Stimulated activated memory B cell treated with anti-CD40 and anti-IgM and Interleukin-4, amounts not matched to agents 10 μg/mL and 1 μg/mL and 100 μg/mL, for 72 hours (primary cell): ENCODE data around the gene GIMAP2.

Experiments
- ATAC-seq: fragments of 150-1000 bp; cut with Tn5 transposase; 2 replicates; pipeline ENCODE4 v1.10.0; 2021
- H3K27ac Mint-ChIP-seq: one replicate; pipeline ENCODE4 v1.8.0; 2022; ENCODE audit warnings: mild to moderate bottlenecking, mixed read lengths
- H3K27me3 Mint-ChIP-seq: one replicate; pipeline ENCODE4 v1.8.0; 2022; ENCODE audit warnings: mixed read lengths
- H3K36me3 Mint-ChIP-seq: one replicate; pipeline ENCODE4 v1.8.0; 2022; ENCODE audit warnings: mixed read lengths
- H3K4me1 Mint-ChIP-seq: one replicate; pipeline ENCODE4 v1.8.0; 2022; ENCODE audit warnings: mixed read lengths
- H3K4me3 Mint-ChIP-seq: one replicate; pipeline ENCODE4 v1.8.0; 2022; ENCODE audit warnings: mild to moderate bottlenecking, moderate library complexity, mixed read lengths
- H3K9me3 Mint-ChIP-seq: one replicate; pipeline ENCODE4 v1.8.0; 2022; ENCODE audit warnings: mixed read lengths

GIMAP2 gene

GRCh38 chr7:150716939-150717338, 31.4 kb downstream of the GIMAP2 start:
- no peak for ATAC-seq
- Mint-ChIP-seq H3K9me3 (peaks cover 9% of the 10 kb centered on the region), H3K27me3 (no peaks in the 10 kb centered on the region), H3K36me3 (peaks cover 12% of the 10 kb centered on the region), H3K27ac (peak overlapping the region; percentile 69), H3K4me3 (peak overlapping the region; percentile 69), H3K4me1 (peaks cover 17% of the 10 kb centered on the region)

DNA sequence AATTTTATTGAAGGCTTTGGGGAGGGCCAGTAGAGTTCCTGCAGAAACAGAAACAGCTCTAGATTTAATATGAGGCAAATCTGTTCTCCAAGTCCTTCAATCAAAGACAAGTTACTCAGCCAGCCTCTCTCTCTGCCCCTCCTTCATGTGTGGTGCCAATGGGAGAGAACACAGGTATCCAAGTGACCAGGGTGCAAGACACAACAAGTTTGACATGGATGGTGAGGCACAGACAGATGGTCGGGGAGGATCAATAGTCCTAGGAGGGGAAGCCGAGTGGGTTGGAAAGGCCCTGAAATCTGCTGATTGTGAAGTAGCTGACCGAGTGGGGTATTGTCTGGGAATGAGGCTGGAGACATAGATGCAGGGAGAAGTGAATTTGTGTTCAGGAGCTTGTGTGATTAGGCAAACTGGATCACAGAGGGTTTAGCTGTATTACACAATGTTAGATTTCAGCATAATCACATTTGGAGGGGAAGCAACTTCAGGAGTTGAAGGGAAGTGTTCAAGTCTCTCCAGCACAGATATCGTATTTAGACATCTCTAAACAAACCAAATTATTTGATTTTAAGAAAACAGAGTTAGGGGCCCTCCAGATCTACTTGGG, 32.4 kb downstream of the GIMAP2 start:
- peaks cover 11% of the 10 kb centered on the region for H3K36me3 Mint-ChIP-seq
- no peaks in the 10 kb centered on the region for H3K27me3 Mint-ChIP-seq
- ATAC-seq, result no peak
- no peak overlapping the region for H3K27ac Mint-ChIP-seq
- peaks cover 17% of the 10 kb centered on the region for H3K4me1 Mint-ChIP-seq
- no peak overlapping the region for H3K4me3 Mint-ChIP-seq
- peaks cover 3% of the 10 kb centered on the region for H3K9me3 Mint-ChIP-seq

GRCh38 chr7:150719436-150719835, 33.9 kb downstream of the GIMAP2 start:
- Mint-ChIP-seq H3K4me3 (no peak overlapping the region), H3K4me1 (peaks cover 17% of the 10 kb centered on the region), H3K27ac (no peak overlapping the region), H3K9me3 (no peaks in the 10 kb centered on the region), H3K27me3 (peaks cover 8% of the 10 kb centered on the region), H3K36me3 (peaks cover 7% of the 10 kb centered on the region)
- no peak for ATAC-seq

GRCh38 chr7:150719960-150720891, 34.7 kb downstream of the GIMAP2 start:
- Mint-ChIP-seq H3K27me3 (peaks cover 13% of the 10 kb centered on the region), H3K4me3 (no peak overlapping the region), H3K9me3 (no peaks in the 10 kb centered on the region), H3K36me3 (peaks cover 7% of the 10 kb centered on the region), H3K27ac (no peak overlapping the region), H3K4me1 (peaks cover 17% of the 10 kb centered on the region)
- ATAC-seq, result peak; percentile 34

DNA sequence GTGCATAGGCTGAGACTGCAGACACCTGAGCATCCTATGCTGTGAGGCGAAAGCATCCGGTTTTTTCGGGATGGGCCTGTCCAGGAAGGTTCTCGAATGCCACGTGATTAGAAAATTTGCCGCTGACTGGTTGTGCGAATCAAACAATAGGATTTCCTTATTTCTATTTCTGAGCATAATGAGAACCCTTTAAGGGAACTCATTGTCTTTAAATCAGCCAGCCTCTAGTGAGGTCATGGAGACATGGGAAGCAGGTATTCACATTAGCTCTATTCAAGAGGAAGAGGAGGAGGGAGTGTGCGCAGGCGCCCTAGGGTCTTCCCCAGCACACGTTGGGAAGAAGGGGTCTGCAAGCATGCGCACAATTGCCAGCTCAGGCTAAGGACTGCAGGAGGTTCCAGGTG, 36.5 kb downstream of the GIMAP2 start:
- no peak overlapping the region for H3K27ac Mint-ChIP-seq
- peaks cover 13% of the 10 kb centered on the region for H3K36me3 Mint-ChIP-seq
- no peak overlapping the region for H3K4me3 Mint-ChIP-seq
- ATAC-seq, result no peak
- peaks cover 25% of the 10 kb centered on the region for H3K27me3 Mint-ChIP-seq
- H3K4me1 Mint-ChIP-seq, result peaks cover 3% of the 10 kb centered on the region
- H3K9me3 Mint-ChIP-seq, result peaks cover 6% of the 10 kb centered on the region

GRCh38 chr7:150722431-150722931, 37.0 kb downstream of the GIMAP2 start:
- Mint-ChIP-seq H3K27ac (no peak overlapping the region), H3K4me3 (no peak overlapping the region), H3K4me1 (no peaks in the 10 kb centered on the region), H3K36me3 (peaks cover 13% of the 10 kb centered on the region), H3K9me3 (peaks cover 8% of the 10 kb centered on the region), H3K27me3 (peaks cover 29% of the 10 kb centered on the region)
- ATAC-seq, result no peak

- Mint-ChIP-seq H3K27ac (no peak overlapping the region), H3K4me3 (no peak overlapping the region), H3K36me3 (peaks cover 13% of the 10 kb centered on the region), H3K9me3 (peaks cover 16% of the 10 kb centered on the region), H3K27me3 (peaks cover 38% of the 10 kb centered on the region), H3K4me1 (no peaks in the 10 kb centered on the region)
- no peak for ATAC-seq
Measured at GRCh38 chr7:150723467-150723866, 38.0 kb downstream of the GIMAP2 start.

DNA sequence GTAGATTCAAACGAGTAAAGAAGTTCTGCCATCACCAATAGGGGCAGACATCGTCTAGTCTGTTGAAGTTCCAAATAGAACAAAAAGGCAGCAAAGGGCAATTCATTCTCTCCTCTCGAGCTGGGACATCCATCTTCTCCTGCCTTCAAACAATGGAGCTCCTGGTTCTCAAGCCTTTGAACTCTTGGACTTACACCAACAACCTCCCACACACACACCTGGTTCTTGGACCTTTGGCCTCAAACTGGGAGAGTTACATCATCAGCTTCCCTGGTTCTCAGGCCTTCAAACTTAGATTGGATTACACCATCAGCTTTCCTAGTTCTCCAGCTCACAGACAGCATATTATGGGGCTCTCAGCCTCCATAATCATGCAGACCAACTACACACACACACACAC, 41.9 kb downstream of the GIMAP2 start:
- no peaks in the 10 kb centered on the region for H3K4me1 Mint-ChIP-seq
- H3K27me3 Mint-ChIP-seq, result peaks cover 47% of the 10 kb centered on the region
- H3K9me3 Mint-ChIP-seq, result peaks cover 19% of the 10 kb centered on the region
- ATAC-seq, result no peak
- H3K4me3 Mint-ChIP-seq, result no peak overlapping the region
- no peak overlapping the region for H3K27ac Mint-ChIP-seq
- H3K36me3 Mint-ChIP-seq, result peaks cover 6% of the 10 kb centered on the region

DNA sequence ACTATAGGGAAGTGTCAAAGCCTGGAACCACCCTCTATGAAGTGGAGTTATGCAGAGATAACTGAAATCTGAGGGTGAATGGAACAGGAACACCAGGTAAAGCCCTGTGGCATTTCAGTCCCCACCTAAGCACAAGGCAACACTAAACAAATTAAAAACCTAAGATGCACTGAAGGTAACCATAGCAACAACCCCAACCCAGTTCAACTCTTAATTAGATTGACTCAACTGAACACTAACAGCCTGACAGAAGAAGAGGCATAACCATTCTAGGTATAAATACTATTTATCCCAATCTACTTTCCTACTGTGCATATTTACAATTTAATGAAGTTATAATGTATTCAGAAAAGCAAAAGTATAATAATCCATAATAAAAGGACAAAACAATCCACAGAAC, 42.5 kb downstream of the GIMAP2 start:
- no peak for ATAC-seq
- peaks cover 6% of the 10 kb centered on the region for H3K36me3 Mint-ChIP-seq
- H3K27me3 Mint-ChIP-seq, result peaks cover 54% of the 10 kb centered on the region
- no peak overlapping the region for H3K4me3 Mint-ChIP-seq
- H3K9me3 Mint-ChIP-seq, result peaks cover 19% of the 10 kb centered on the region
- H3K4me1 Mint-ChIP-seq, result no peaks in the 10 kb centered on the region
- no peak overlapping the region for H3K27ac Mint-ChIP-seq

DNA sequence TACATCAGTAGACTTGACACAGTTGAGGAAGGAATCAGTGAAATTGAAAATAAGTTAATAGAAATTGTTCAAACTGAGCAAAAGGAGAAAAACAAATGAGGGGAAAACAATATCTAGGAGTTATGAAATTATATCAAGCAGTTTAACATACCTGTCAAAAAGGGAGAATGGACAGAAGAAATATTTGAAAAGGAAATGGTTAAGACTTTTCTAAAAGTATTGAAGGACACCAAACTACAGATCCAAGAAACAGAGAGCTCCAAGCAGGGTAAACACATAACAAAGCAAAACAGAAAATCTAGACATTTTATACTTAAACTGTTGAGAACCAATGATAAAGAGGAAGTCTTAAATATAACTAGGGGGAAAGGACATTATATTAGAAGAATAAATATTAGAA, 43.1 kb downstream of the GIMAP2 start:
- Mint-ChIP-seq H3K9me3 (peaks cover 19% of the 10 kb centered on the region), H3K27me3 (peaks cover 54% of the 10 kb centered on the region), H3K36me3 (peaks cover 6% of the 10 kb centered on the region), H3K4me1 (no peaks in the 10 kb centered on the region), H3K27ac (no peak overlapping the region), H3K4me3 (no peak overlapping the region)
- no peak for ATAC-seq

GRCh38 chr7:150731916-150732315, 46.4 kb downstream of the GIMAP2 start:
- ATAC-seq, result no peak
- Mint-ChIP-seq H3K36me3 (no peaks in the 10 kb centered on the region), H3K4me3 (no peak overlapping the region), H3K4me1 (peaks cover 1% of the 10 kb centered on the region), H3K27ac (no peak overlapping the region), H3K9me3 (peaks cover 13% of the 10 kb centered on the region), H3K27me3 (peaks cover 30% of the 10 kb centered on the region)

GRCh38 chr7:150732786-150733481, 47.4 kb downstream of the GIMAP2 start:
- no peak for ATAC-seq
- Mint-ChIP-seq H3K27ac (no peak overlapping the region), H3K4me1 (peaks cover 12% of the 10 kb centered on the region), H3K4me3 (no peak overlapping the region), H3K27me3 (peaks cover 27% of the 10 kb centered on the region), H3K36me3 (no peaks in the 10 kb centered on the region), H3K9me3 (peaks cover 7% of the 10 kb centered on the region)

DNA sequence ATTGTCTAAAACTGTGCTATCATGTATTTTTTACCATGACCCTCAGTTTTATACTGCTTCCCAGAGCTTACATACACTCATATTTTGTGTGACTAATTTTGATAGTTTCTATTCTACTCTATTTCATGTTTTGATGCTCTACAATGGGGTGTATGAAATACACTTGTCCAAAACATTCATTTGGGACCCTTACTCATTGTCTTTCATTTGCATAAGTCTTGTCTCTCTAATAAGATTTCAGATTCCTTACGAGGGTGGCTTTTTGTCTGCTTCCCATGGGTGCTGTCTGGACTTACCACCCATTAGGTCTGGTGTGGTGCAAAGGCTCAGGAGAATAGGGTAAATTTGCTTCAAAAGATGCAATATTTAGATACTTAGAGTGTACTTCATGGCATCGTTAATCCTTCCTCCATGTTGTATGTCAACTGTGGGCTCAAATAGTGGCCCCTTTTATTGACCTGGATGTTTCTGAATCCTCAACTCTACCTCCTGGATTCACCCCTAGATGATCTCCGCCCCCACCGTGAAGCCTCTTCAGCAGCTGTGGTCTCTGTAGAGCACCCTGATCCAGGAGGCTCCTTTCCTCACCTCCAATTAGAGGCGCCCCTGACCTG, 48.1 kb downstream of the GIMAP2 start:
- no peak for ATAC-seq
- Mint-ChIP-seq H3K27me3 (peaks cover 27% of the 10 kb centered on the region), H3K36me3 (no peaks in the 10 kb centered on the region), H3K4me3 (no peak overlapping the region), H3K27ac (no peak overlapping the region), H3K9me3 (peaks cover 2% of the 10 kb centered on the region), H3K4me1 (peaks cover 12% of the 10 kb centered on the region)

DNA sequence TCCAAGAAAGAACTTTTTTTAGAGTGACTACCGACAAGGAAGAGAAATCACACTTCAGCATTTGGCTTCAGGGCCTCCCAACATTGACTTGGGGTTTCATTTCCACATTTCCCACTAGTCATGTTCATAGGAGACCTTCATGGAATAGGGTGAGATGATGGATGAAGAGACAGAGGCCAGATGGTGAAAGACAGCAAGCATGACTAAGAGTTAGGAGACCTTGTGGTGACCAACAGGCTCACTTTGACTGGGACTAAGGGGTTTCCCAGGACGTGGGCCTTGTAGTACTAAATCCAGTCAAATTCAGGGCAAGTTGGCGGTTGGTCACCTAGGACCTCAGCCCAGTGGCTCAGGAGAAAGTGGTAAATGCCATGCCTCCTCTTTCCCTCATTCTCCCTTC, 48.7 kb downstream of the GIMAP2 start:
- H3K9me3 Mint-ChIP-seq, result no peaks in the 10 kb centered on the region
- no peaks in the 10 kb centered on the region for H3K36me3 Mint-ChIP-seq
- peaks cover 12% of the 10 kb centered on the region for H3K4me1 Mint-ChIP-seq
- no peak overlapping the region for H3K27ac Mint-ChIP-seq
- ATAC-seq, result no peak
- peaks cover 29% of the 10 kb centered on the region for H3K27me3 Mint-ChIP-seq
- H3K4me3 Mint-ChIP-seq, result no peak overlapping the region
